Measurements from ENCODE around the gene FGF14.

DNA sequence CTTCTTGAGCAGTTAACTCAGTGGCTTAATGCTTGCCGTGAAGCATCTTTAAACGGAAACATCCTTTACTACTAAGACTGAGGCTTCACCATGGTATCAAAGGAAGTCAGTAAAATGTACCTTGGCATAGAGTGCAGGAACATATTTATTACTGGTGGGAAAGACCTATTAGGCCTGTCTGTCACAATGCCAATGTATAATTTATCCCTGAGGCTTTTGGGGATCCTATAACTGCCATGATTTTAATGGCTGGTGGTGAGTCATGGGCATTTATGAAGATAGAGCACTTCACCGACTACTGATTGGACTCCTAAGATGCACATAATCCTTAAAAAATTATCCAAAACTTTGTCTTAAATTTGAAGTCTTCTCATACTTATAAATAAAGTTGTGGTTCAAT, 79.6 kb downstream of the FGF14 start:
- TF ChIP-seq GATA2 (IDR thresholded peaks at IDR 0.05; ENCODE audit: low read depth, low read length) (no peak), GATA3 (IDR thresholded peaks at IDR 0.05; ENCODE audit: low read depth, low read length) (no peak)
